ENCODE measurements around the gene CD69.
A peak's percentile ranks its signal among the peaks of the same experiment; 100 is the strongest.

CD69 gene

DNA sequence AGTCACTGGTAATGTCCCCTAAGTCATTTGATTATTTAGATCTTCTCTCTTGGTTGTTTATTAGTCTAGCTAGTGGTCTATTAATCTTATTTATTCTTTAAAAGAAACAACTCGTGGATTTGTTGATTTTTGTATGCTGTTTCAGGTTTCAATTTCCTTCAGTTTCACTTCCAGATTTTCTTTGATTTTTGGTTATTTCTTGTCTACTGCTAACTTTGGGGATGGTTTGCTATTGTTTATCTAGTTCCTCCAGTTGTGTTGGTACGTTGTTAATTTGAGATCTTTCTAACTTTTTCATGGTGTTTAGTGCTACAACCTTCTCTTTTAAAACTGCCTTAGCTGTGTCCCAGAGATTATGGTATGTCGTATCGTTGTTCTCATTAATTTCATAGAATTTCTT, 18.5 kb upstream of the CD69 start:
- no peak for DNase-seq

DNA sequence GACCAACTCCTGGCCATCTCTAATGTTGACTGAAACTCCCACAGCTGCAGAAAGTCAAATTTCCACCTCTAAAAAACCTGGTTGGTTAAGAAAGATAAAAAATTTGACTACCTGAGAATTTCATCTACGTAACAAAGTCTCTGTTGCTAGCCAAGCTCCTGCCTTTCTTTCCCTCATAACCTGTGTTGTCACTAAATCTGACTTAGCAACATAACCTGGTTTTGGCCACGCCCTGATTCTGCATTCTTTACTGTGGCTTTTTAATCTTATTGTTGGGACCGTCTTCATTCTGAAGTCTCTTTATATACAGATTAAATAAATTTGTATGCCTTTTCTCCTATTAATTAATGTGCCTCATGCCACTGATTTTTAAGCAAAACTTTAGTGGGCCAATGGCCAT, 16.1 kb upstream of the CD69 start:
- no peak for DNase-seq

DNA sequence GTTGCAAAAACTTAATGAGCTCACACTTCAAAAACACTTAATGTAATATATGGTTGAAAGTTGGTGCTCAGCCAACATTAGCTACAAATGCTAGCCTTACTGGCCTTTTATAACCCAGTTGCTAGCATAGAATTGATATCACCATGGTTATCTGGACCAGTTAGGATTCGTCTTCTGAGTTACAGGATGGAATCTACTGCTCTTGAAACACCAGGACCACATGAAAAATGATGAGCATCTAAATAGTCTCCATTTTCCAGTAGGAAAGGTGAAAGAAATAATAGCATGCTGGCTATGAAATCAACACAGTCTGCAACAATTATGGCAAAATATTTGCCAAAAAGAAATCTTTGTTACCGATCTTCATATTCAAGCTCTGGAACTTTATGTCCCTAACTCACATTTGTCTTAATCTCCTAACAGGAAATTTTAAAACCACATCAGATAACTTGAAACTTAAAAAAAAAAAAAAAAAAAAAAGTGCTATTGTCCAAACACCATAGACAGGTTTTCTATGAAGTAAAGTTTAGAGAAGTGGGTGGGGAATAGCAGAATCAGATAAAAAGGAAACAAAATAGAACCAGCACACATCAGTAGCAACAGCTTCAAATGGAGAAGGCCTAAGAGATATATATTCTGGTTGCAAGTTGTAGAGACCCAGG, 12.6 kb upstream of the CD69 start:
- DNase-seq: no peak

DNA sequence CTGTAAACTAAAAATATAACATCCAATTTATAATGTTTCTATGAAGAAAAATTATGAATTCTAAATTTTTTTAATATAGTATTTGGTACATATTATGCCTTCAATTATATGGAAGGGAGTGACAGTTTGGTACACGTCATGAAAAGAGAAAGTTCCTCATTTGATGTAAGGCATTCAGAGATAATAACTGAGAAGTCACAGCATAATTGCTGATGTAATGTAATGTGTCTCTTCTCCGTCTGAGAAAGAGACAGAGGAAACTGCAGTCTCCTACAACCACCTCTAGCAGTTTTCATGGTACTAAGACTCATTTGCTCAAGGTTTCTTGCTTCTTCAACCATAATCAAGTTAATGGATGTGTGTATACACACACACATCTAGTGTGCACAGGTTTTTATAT, 2.3 kb upstream of the CD69 start:
- no peak for DNase-seq

DNA sequence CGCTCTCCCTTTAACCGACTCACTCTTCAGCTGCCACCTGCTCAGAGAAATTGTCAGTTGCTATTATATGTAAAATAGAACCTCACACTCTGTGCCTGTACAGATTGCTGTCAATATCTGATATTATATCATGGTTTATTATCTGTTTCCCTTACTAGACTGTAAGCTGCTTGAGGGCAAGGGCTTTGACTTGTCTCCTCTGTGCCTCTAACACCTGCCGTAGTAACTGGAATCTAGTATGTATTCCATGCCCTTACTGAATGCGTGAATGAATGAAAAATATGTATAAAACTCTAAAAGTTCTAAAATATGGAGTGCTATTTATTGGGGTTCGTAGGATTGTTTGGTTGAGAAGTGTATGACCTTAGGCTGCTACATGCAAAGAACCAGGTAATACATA, 1.7 kb upstream of the CD69 start:
- no peak for DNase-seq

DNA sequence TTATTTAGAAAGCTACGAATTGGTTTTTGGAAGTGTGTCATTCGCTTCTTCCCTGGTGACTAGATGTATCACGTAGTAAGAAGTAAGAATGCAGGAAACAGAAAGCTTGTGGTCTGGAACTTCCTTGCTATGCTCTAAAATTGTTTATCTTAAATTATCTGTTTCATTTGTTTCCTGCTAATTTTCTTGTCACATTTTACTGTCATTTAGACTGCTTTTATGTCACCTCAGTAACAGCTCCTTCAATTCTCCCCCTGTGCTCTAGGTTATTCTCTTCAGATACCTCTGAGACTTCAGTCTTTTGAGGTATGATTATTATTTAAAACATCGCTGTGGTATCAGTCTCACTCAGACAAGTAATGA, 699 bp upstream of the CD69 start:
- no peak for DNase-seq

DNA sequence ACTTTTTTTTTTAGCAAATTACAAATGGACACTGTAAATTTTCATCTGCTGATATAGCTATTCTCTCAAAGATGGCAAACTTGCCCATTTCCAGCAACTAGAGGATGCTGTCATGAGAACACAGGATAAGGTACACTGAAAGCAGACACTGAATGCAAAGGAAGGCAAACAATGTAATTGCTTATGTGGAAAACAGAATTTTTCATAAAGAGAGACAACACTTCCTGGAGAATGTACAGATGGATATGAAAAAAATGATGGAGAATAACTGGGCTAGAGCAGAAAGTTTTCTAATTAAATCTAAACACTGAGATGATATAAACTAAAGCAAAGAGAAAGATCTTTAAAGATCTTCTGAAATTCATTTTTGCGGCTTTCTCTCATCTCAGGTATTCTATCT, 581 bp downstream of the CD69 start:
- no peak for DNase-seq

DNA sequence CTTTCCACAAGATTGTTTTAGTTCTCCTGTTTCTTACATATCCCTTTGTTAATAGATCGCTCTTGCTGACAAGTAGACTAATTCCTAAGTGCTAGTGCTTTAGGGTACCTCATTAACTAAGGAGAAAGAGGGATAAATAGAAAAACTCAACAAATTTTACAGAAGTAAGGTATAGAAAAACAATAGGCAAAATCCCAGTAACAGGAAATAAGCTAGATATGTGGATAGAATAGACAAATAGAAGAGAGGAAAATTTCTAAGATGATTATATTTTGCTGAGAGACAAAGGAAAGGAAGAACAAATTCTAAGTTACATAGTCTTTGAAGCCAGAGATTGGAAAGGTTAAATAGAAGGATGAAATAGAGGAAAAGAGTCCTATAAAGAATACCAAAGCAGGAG, 1.0 kb downstream of the CD69 start:
- DNase-seq: no peak

DNA sequence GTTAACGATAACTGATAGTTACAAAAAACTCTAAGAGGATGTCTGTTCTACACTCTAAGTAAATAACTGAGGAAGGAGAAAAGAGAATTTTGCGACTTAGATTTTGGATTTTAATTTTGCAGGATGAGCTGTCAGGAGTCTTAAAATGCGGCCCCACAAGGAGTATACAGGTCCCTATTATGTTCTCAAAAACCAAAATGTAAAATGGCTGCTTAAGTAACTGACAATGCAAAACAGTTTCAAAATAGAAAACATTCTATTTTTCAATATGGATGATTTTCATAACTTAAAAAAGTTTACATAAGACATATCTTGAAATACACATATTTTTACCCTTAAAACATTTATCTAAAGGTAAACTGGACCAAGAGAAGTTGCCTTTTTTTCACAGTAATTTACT, 2.6 kb downstream of the CD69 start:
- no peak for DNase-seq

DNA sequence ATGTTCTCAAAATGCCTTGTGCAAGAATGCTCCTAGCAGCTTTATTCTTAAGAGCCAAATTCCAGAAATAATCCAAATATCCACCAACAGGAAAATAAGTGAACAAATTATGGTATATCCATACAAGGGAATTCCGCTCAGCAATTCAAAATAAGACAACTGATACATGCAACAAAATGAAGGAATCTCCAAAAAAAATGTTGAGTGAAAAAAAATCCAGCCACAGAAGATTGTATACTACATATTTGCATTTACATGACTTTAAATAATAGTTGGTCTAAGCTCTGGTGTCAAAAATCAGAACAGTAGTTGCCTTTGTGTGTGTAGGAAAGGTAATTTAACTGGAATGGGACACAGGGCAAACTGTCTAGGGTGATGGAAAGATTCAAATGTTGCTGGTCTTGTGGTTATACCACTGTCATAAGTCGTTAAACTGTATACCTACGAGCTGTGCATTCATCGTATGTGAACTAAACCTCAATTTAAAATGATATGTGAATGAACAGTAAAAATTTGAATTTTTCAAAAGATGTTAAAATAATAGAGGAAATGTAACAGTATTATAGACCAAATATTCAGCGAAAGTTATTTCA, 3.2 kb downstream of the CD69 start:
- DNase-seq: no peak

DNA sequence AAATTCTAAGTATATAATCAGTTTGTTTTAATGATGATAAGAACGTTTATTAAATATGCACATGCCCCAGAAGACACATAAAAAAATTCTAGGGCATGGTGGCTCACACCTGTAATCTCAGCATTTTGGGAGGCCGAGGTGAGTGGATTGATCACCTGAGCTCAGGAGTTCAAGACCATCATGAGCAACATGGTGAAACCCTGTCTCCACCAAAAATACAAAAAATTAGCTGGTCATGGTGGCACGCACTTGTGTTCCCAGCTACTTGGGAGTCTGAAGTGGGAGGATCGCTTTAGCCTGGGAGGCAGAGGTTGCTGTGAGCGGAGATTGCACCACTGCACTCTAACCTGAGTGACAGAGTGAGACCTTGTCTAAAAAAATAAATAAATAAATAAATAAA, 4.0 kb downstream of the CD69 start:
- no peak for DNase-seq

DNA sequence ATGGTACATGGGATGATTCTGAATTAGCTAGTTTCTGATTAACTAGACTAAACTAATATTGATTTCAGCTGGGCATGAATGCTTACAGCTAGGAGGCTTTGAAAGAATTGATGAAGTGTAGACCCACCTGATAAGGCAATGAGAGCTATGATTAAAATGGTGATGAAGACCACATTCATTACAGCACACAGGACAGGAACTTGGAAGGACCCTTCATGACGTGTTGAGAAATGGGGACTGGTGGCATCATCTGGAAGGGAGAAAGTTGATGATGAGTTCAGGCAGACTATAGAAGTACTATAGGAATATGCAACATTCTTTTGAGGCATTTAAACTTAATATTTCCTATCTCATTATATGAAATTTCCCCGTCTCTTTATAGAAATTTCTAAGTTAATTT, 4.5 kb downstream of the CD69 start:
- no peak for DNase-seq

DNA sequence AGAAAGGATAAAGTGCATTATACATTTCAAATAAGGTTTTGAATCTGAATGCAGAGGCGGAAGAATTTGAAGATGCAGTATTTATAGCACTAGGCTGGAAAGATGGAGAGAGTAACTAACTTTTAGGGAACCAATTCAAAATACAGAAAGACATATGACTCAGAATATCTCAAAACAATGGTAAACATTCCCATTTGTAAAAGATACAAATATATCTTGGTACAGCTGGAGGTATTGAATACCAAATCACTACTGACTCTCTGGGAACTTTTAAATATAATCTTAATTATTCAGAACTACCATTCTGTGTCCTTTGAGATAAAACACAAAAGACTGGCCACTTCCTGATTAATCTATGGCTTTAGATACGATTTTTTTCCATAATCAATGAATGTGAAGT, 5.1 kb downstream of the CD69 start:
- DNase-seq: no peak

DNA sequence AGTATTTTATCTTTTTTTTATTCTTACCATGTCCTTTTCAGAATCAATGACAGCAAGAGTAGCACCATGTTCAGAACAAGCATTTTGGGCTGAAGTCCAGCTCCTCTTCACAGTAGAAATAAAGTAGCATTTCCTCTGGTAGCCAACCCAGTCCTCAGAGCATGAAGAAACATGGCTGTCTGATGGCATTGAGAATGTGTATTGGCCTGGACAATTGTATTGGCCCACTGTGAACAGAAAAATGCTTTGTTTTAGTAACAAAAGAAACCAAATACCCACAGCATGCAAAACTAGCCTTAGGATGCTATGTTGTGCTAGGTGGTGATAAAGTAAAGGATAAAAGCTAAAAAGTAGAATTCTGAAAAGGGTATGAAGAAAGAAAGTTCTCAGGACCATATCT, 5.7 kb downstream of the CD69 start:
- no peak for DNase-seq

DNA sequence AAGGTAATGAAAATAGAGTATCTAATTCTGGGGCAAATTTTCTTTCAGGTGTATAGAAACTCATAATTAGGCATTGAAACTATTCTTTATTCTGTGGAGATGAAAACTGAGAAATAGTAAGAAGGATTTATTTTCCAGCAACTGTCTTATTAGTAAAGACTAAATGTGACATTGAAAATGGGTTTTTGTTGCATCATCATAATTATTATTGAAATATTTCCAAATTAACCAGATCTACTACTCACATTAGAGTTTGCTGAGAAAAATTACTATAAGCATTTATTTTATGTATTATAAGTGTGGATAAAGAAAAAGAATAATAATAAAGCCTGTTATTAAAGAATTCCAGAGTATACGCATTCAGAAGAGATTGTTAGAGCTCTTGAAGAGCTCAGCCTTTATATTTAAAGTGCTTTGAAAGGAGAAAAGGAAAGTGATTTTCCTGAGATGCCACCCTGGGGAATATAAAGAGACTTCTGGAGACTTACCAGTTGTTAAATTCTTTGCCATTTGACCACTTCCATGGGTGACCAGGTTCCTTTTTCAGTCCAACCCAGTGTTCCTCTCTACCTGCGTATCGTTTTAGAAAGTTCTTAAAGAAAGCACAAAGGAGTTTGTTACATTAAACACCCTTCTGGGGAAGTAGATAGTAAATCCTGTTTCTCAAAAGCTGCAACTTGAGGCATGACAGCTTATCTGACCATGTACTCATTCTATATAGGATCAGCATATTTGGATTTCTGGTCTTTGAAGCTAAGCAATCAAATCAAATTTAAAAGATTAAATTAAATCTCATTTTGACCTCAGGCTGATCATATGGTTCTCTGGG, 6.4 kb downstream of the CD69 start:
- DNase-seq: no peak

DNA sequence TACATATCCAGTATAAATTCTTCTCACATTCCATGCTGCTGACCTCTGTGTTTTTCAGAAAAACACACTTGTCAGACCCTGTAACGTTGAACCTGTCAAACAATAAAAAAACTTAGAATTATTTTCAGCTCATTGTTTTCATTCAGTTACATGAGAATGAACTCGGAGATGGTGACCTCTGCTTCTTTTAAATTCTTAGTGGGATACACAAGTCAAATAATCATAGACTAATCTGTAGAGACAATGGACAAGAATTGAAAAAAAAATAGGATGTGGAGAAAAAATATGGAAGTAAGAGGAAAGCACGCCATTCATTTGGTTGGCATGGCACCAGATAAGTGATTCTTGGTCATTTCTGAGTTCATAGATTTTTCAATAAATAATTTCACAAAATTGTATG, 7.2 kb downstream of the CD69 start:
- DNase-seq: no peak

DNA sequence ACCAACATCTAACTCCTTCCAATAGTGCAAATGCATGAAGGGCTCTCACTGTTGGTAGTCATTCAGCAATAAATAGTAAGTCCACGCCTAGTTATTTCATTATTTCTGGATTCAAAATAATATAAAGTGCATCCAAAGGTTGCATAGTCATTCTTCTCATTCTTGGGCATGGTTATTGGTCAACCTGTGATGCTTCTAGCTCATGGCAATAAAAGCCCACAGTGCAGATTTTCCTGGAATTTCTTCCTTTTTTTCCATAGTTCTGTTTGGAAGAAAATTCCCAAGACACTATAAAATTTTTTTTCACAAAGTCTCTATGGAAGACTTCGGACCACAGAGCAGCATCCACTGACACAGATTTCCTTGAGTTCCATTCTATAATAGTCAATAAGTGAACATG, 7.6 kb downstream of the CD69 start:
- no peak for DNase-seq

DNA sequence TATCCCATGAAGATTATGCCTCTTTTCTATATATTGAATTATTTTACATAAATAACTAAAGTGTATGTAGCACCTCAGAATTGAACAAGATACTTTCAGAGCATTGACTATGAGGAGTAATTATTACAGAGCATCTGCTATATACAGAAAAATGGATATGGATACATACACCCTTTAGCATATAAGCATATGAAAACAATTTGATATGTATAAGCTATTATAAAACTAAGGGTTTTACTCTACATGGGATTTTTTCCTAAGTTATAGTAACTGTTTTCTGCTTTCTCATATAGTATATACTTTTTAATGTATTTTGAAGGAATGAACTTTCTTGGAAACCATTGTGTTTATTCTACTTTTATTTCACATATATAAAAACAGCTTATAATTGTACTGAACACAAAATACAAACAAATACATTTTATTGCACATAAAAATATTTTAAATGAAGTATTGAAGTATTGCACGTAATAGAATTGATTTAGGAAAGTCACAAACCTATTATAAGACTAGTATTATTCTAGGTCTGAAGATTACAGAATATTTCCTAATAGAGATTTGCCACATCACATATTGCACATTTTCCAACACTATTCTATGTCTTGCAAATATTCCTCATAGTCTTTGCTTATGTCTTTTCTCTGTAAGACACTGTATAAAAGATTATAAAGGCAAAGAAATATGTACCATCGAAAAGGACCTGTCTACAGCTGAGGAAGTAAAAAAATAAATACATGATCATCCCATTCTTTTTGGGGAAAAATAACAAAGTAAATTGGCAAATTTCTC, 8.4 kb downstream of the CD69 start:
- no peak for DNase-seq

DNA sequence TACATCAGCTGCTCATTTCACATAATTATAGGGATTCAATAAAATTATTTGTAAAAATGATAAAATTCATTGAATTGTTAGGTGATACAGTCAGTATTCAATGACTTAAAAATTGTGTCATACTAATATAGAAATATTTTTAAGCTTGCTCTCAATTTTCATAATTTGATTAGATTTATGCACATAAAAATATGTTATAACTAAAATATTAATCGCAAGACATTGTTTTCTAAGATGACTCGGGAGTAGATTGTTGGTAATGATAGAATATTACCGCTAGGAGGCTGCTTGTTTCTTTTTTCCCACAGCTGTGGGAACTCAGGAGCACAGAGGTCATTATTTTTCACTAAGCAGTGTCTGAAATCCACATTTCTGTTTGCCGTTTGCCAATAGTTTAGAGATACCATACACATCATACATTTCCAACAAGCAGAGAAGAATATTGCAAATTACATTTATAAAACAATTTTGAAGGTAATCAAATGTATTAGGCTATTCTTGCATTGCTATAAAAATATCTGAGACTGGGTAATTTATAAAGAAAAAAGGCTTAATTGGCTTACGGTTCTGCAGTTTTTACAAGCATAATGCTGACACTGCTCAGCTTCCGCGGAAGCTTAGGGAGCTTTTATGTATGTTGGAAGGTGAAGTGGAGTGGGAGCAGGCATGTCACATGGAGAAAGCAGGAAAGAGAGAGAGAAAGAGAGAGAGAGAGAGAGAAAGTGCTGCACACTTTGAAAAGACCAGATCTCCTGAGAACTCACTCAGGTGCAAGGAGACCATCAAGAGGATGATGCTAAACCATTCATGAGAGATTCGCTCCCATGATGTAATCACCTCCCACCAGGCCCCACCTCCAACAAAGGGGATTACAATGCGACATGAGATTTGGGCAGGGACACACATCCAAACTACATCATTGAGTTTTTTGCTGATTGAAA, 9.2 kb downstream of the CD69 start:
- DNase-seq: peak; percentile 32

DNA sequence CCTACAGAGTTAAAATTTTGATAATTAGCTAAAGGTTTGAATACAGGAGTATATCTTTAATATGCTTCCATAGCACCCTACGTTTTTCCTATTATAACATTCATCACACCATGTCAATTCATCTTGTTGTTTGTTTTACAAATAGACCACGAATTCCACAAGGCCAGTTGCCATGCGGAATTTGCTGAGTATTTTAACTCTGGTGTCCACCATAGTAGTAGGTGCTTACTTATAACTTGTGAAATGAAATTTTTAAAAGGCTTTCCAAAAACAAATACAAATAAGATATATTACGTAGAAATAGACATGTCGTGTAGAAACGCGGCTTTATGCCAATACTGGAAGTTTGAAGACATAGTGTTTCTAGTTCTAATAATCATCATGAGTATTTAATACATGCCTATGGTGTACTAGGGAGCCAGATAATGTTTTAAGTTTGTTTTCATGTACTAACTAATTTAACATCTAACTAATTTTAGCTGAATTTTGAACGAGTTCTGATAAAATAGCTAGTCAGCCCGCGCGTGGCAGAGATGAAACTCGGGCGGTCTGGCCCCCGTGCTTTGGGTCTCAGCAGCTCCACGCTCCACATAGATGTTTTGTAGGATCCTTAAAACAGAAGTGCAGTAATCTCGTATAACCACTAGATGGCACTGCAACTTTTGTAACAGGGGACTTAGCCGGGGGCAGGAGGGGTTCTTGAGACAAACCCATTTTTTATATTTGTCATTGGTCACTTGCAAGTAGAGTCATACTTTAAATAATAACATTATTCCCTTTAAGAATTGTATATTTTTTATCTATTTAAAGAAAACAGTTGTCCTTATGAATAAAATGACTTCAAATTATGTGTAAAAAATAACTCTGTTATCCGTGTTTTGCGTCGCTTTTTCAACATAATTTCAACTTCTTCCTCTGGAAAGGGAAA, 10.2 kb downstream of the CD69 start:
- peak; percentile 25 for DNase-seq

DNA sequence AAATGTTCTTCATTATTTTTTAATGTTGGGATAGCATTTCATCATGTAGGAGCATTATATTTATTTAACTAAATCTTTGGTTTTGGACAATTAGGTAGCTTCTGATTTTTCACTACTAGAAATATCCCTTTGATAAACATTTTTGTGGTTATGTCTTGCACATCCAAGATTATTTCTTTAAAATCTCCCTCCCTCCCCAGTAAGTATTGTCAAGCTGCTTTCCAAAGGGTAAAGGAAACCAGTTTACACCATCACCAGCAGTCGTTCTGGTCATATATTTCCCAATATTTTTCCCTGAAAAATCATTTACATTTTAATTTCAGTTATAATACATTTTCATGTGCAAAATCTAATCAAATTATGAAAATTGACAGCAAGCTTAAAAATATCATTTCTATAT, 11.1 kb downstream of the CD69 start:
- no peak for DNase-seq

Measured in effector CD8-positive, alpha-beta T cell (primary cell).